ENCODE measurements around the gene LDLRAD3.

LDLRAD3 gene

GRCh38 chr11:36108881-36109589 lies 165.2 kb downstream of the LDLRAD3 start:
- no peak for DNase-seq

GRCh38 chr11:36109590-36109849 lies 165.7 kb downstream of the LDLRAD3 start:
- DNase-seq, result no peak

- DNase-seq, result peak; percentile 78
These were observed 166.2 kb downstream of the LDLRAD3 start for GRCh38 chr11:36109850-36110606.

GRCh38 chr11:36110668-36111410 lies 167.0 kb downstream of the LDLRAD3 start:
- DNase-seq, result no peak

- DNase-seq, result no peak
These were observed 170.2 kb downstream of the LDLRAD3 start for GRCh38 chr11:36114095-36114494.

- no peak for DNase-seq
These were observed 171.5 kb downstream of the LDLRAD3 start for GRCh38 chr11:36115378-36115801.

- no peak for DNase-seq
These were observed 172.3 kb downstream of the LDLRAD3 start for GRCh38 chr11:36116161-36116560.

- no peak for DNase-seq
These were observed 174.2 kb downstream of the LDLRAD3 start for GRCh38 chr11:36118084-36118483.

- no peak for DNase-seq
These were observed 175.4 kb downstream of the LDLRAD3 start for GRCh38 chr11:36119300-36119699.

GRCh38 chr11:36121054-36121453 lies 177.2 kb downstream of the LDLRAD3 start:
- no peak for DNase-seq

- DNase-seq, result no peak
These were observed 178.8 kb downstream of the LDLRAD3 start for GRCh38 chr11:36122671-36123070.

- DNase-seq, result no peak
These were observed 179.7 kb downstream of the LDLRAD3 start for GRCh38 chr11:36123336-36124101.

- DNase-seq, result no peak
These were observed 182.8 kb downstream of the LDLRAD3 start for GRCh38 chr11:36126678-36127077.

- no peak for DNase-seq
These were observed 183.7 kb downstream of the LDLRAD3 start for GRCh38 chr11:36127550-36127949.

- DNase-seq, result no peak
These were observed 186.1 kb downstream of the LDLRAD3 start for GRCh38 chr11:36129955-36130354.

GRCh38 chr11:36130401-36130800 lies 186.5 kb downstream of the LDLRAD3 start:
- DNase-seq, result peak; percentile 54

- peak; percentile 84 for DNase-seq
These were observed 188.0 kb downstream of the LDLRAD3 start for GRCh38 chr11:36131721-36132397.

GRCh38 chr11:36132940-36133339 lies 189.1 kb downstream of the LDLRAD3 start:
- no peak for DNase-seq

- no peak for DNase-seq
These were observed 191.2 kb downstream of the LDLRAD3 start for GRCh38 chr11:36135076-36135475.

- no peak for DNase-seq
These were observed 195.9 kb downstream of the LDLRAD3 start for GRCh38 chr11:36139767-36140166.

- no peak for DNase-seq
These were observed 197.5 kb downstream of the LDLRAD3 start for GRCh38 chr11:36141196-36141953.

- DNase-seq, result no peak
These were observed 198.1 kb downstream of the LDLRAD3 start for GRCh38 chr11:36141956-36142355.
